ENCODE measurements around the gene MARK4.

- TF ChIP-seq CTCF (IDR thresholded peaks at IDR 0.05) (no peak), POLR2AphosphoS5 (IDR thresholded peaks at IDR 0.05) (no peak), POLR2A (IDR thresholded peaks at IDR 0.05) (no peak)
Observed at GRCh38 chr19:45340232-45340898, 89.3 kb downstream of the MARK4 start, which contains the start of gene KLC3.

Data from gastroesophageal sphincter (tissue), 3 donors.